Measurements from ENCODE around the gene NDUFAF8. TPM values are rescaled to one million over a fixed set of nuclear protein-coding genes. Genes with fewer than 3 reads are reported as not detected.

Gene NDUFAF8
- total RNA-seq, 1 experiment from 2014 or later = 58.6 TPM

- Histone ChIP-seq H3K4me1 (ENCODE audit: insufficient read depth, low read length, poor library complexity, severe bottlenecking) (peaks cover 19% of the 10 kb centered on the region), H3K9me3 (ENCODE audit: low read depth, low read length, poor library complexity, severe bottlenecking) (no peaks in the 10 kb centered on the region), H3K36me3 (ENCODE audit: insufficient read depth, low read length, poor library complexity, severe bottlenecking) (no peaks in the 10 kb centered on the region), H3K27ac (ENCODE audit: low read depth, low read length, poor library complexity, severe bottlenecking) (no peak overlapping the region), H3K27me3 (replicated peaks; ENCODE audit: insufficient read depth, low read depth, low read length, poor library complexity) (no peaks in the 10 kb centered on the region), H3K4me3 (ENCODE audit: low read depth, low read length, poor library complexity, severe bottlenecking) (no peak overlapping the region)
- DNase-seq (ENCODE audit: low spot score) = peak; percentile 47
- ChIA-PET POLR2A (ENCODE audit: low non-redundant PET) (no interaction called here), CTCF (interaction anchor here (1.2 kb wide), 1 partner anchor 278 kb away, joined by 3 read pairs; no protein-coding TSS in a partner anchor)
- no TSS peak for BruUV-seq (replicated peaks)
- intact Hi-C loops (cut with micrococcal nuclease; ENCODE audit: unreplicated experiment) = no loop called here
- TF ChIP-seq, protein P1, sequence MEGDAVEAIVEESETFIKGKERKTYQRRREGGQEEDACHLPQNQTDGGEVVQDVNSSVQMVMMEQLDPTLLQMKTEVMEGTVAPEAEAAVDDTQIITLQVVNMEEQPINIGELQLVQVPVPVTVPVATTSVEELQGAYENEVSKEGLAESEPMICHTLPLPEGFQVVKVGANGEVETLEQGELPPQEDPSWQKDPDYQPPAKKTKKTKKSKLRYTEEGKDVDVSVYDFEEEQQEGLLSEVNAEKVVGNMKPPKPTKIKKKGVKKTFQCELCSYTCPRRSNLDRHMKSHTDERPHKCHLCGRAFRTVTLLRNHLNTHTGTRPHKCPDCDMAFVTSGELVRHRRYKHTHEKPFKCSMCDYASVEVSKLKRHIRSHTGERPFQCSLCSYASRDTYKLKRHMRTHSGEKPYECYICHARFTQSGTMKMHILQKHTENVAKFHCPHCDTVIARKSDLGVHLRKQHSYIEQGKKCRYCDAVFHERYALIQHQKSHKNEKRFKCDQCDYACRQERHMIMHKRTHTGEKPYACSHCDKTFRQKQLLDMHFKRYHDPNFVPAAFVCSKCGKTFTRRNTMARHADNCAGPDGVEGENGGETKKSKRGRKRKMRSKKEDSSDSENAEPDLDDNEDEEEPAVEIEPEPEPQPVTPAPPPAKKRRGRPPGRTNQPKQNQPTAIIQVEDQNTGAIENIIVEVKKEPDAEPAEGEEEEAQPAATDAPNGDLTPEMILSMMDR (conservative IDR thresholded peaks at IDR 0.05; ENCODE audit: low read depth, low read length) = no peak
These were observed 33.0 kb upstream of the NDUFAF8 start for GRCh38 chr17:81206166-81206565.

- no peak for DNase-seq (ENCODE audit: low spot score)
- BruUV-seq (replicated peaks) = no TSS peak
- Histone ChIP-seq H3K27me3 (replicated peaks; ENCODE audit: insufficient read depth, low read depth, low read length, poor library complexity) (no peaks in the 10 kb centered on the region), H3K4me3 (ENCODE audit: low read depth, low read length, poor library complexity, severe bottlenecking) (no peak overlapping the region), H3K27ac (ENCODE audit: low read depth, low read length, poor library complexity, severe bottlenecking) (peak overlapping the region; percentile 2), H3K4me1 (ENCODE audit: insufficient read depth, low read length, poor library complexity, severe bottlenecking) (peaks cover 17% of the 10 kb centered on the region), H3K9me3 (ENCODE audit: low read depth, low read length, poor library complexity, severe bottlenecking) (no peaks in the 10 kb centered on the region), H3K36me3 (ENCODE audit: insufficient read depth, low read length, poor library complexity, severe bottlenecking) (no peaks in the 10 kb centered on the region)
- intact Hi-C loops (cut with micrococcal nuclease; ENCODE audit: unreplicated experiment) = no loop called here
- ChIA-PET POLR2A (ENCODE audit: low non-redundant PET) (no interaction called here), CTCF (interaction anchor here (0.7 to 1.2 kb wide), 2 partner anchors 109 to 278 kb away, joined by 3 read pairs; no protein-coding TSS in a partner anchor)
- no peak for TF ChIP-seq EZH2 (IDR thresholded peaks at IDR 0.05; ENCODE audit: borderline replicate concordance, low read depth, low read length, poor library complexity, severe bottlenecking)
- TF ChIP-seq, protein P1 (conservative IDR thresholded peaks at IDR 0.05; ENCODE audit: low read depth, low read length) = no peak
These were observed 32.5 kb upstream of the NDUFAF8 start for GRCh38 chr17:81206657-81207056.

DNA sequence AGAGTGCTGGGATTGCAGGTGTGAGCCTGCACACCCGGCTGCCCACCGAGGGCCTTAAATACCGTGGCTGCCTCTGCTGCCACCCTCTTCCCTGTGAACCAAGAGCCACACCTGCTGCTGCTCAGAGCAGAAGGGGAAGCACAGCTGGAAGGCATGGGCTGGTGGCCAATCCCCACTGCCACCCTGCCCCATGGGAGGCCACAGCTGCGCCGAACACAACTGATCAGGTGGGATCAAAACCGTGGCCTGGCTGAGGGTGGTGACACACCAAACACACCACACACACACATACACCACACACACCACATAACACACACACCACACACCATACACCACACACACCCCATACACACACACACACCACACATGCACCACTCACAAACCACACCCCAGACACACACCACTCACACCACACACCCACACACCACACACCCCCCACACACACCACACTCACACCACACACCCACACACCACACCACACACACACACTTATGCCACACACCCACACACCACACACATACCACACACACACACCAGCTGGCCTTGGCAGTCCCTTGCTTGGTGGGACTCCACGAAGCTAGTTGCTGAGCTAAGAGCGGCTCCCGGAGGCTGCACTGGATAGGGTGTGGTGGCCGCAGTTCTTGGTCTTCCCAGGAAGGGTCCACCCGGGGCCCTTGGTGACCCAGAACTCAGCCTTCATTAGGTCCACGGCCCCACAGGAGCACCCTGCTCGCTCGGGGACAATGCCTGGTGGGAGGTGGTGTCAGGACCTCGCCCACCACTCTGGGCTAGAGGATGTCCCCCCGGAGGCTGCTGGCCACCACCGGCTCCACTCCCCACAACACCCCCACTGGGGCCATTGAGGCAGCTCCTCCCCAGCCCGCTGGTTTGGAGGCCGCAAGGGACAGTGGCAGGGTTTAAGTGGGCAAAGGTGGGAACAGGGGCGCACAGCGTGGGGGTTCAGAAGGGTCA is 31.2 kb upstream of the NDUFAF8 start:
- CTCF ChIA-PET = interaction anchor here (0.6 to 1.2 kb wide), 2 partner anchors 110 to 277 kb away, joined by 3 to 4 read pairs; no protein-coding TSS in a partner anchor

More for the DNA sequence above, 31.2 kb upstream of the NDUFAF8 start:
- no TSS peak for BruUV-seq (replicated peaks)
- no peaks in the 10 kb centered on the region for H3K27me3 ChIP-seq (replicated peaks; ENCODE audit: insufficient read depth, low read depth, low read length, poor library complexity)
- TF ChIP-seq, protein P1 (conservative IDR thresholded peaks at IDR 0.05; ENCODE audit: low read depth, low read length) = no peak
- no peak for TF ChIP-seq EZH2 (IDR thresholded peaks at IDR 0.05; ENCODE audit: borderline replicate concordance, low read depth, low read length, poor library complexity, severe bottlenecking)
- no peak overlapping the region for H3K4me3 ChIP-seq (ENCODE audit: low read depth, low read length, poor library complexity, severe bottlenecking)
- peak; percentile 55 for DNase-seq (ENCODE audit: low spot score)
- H3K27ac ChIP-seq (ENCODE audit: low read depth, low read length, poor library complexity, severe bottlenecking) = no peak overlapping the region
- peaks cover 17% of the 10 kb centered on the region for H3K4me1 ChIP-seq (ENCODE audit: insufficient read depth, low read length, poor library complexity, severe bottlenecking)
- POLR2A ChIA-PET (ENCODE audit: low non-redundant PET) = no interaction called here
- H3K9me3 ChIP-seq (ENCODE audit: low read depth, low read length, poor library complexity, severe bottlenecking) = no peaks in the 10 kb centered on the region
- intact Hi-C loops (cut with micrococcal nuclease; ENCODE audit: unreplicated experiment) = no loop called here
- H3K36me3 ChIP-seq (ENCODE audit: insufficient read depth, low read length, poor library complexity, severe bottlenecking) = no peaks in the 10 kb centered on the region
